Panc1 (cell line): ENCODE measurements around the gene TRNAU1AP.

Experiments
- CTCF ChIP-seq: fragments of 450-650 bp; IDR thresholded peaks from 2 replicates; pipeline ENCODE4 v1.5.1; 2017; ENCODE audit warnings: mild to moderate bottlenecking
- POLR2AphosphoS5 ChIP-seq: IDR thresholded peaks from 2 replicates; pipeline ENCODE4 v1.6.1; 2012; ENCODE audit warnings: mild to moderate bottlenecking, low read depth, low read length, moderate library complexity
- REST ChIP-seq, 2 experiments: IDR thresholded peaks; 2 replicates each; pipeline ENCODE4 v1.6.1; 2011 to 2012; ENCODE audit warnings: low read depth in 2 of 2, control low read depth in 1 of 2, low read length in 1 of 2, mild to moderate bottlenecking in 1 of 2, moderate library complexity in 1 of 2; ENCODE audit not compliant: insufficient read depth in 1 of 2

DNA sequence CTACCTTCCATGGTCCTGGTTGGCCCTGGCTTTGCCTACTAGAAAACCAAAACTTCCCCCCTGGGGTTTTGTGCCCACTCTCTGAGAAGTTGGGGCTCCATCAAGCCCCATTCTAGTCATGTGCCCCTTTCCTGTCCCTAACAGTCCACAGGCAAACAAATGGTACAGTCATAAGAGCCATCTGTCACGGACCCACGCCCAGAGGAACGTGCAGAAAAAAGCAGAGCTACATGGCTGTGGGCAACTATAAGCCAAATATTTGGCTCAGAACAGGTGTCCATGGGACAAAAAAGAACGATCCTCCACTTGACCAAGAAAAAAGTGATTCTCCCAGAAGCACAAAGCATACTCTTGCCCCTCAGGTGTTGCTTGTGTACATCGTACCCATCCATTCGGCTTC, 14.6 kb upstream of the TRNAU1AP start:
- TF ChIP-seq POLR2AphosphoS5 (no peak), CTCF (no peak), REST (IDR thresholded peaks at IDR 0.05; ENCODE audit: insufficient read depth in 1 of 2, low read depth in 2 of 2, low read length in 1 of 2) (no peak)
